CD14-positive monocyte (primary cell): ENCODE measurements around the gene MYO15B. TPM values are rescaled to one million over a fixed set of nuclear protein-coding genes. Genes with fewer than 3 reads are reported as not detected.

Experiments used
- DNase-seq, 3 donors: peaks; one replicate each; pipeline ENCODE4 v3.0.0-alpha.2; 2011 to 2022
- H2AFZ ChIP-seq: 2 replicates; pipeline ENCODE4 v1.6.0; 2012; ENCODE audit warnings: mild to moderate bottlenecking, low read depth, low read length, inconsistent platforms; ENCODE audit not compliant: insufficient read depth, poor library complexity, severe bottlenecking
- H3K27ac ChIP-seq, 2 donors: 1 replicate in 1 of 2; 2 replicates in 1 of 2; pipeline ENCODE4 v1.5.1; 2012 to 2013; ENCODE audit warnings: low read length in 2 of 2, control low read depth in 1 of 2, inconsistent platforms in 1 of 2, low read depth in 1 of 2, mild to moderate bottlenecking in 1 of 2
- H3K27me3 ChIP-seq, 2 donors: one replicate each; pipeline versions ENCODE4 v1.6.0 to v1.6.1; 2011 to 2013; ENCODE audit warnings: low read length in 2 of 2; ENCODE audit not compliant: control insufficient read depth in 2 of 2, insufficient read depth in 2 of 2
- H3K36me3 ChIP-seq, 2 donors: replicated peaks in 1 of 2; 1 replicate in 1 of 2; 2 replicates in 1 of 2; pipeline versions ENCODE4 v1.5.1 to v1.6.1; 2012 to 2013; ENCODE audit warnings: low read length in 2 of 2, control low read depth in 1 of 2, inconsistent platforms in 1 of 2, mild to moderate bottlenecking in 1 of 2; ENCODE audit not compliant: insufficient read depth in 2 of 2, control insufficient read depth in 1 of 2
- H3K4me1 ChIP-seq, 2 donors: 1 replicate in 1 of 2; 2 replicates in 1 of 2; pipeline versions ENCODE4 v1.5.1 to v1.6.1; 2012 to 2013; ENCODE audit warnings: low read length in 2 of 2, control low read depth in 1 of 2, inconsistent platforms in 1 of 2, mild to moderate bottlenecking in 1 of 2, moderate library complexity in 1 of 2; ENCODE audit not compliant: insufficient read depth in 2 of 2, control insufficient read depth in 1 of 2
- H3K4me2 ChIP-seq: replicated peaks from 2 replicates; pipeline ENCODE3; 2012; ENCODE audit warnings: low read length, moderate library complexity, mild to moderate bottlenecking; ENCODE audit not compliant: poor library complexity, severe bottlenecking; ENCODE audit errors: extremely low read depth
- H3K4me3 ChIP-seq, 3 experiments: fragments of 200-600 bp in 1 of 3; sonication (generic) in 1 of 3; replicated peaks in 1 of 3; 1 replicate in 2 of 3; 2 replicates in 1 of 3; pipeline ENCODE4 v1.5.1; 2011 to 2013; ENCODE audit warnings: low read length in 3 of 3, mild to moderate bottlenecking in 3 of 3, control low read depth in 2 of 3, low read depth in 2 of 3, inconsistent platforms in 1 of 3, moderate library complexity in 1 of 3
- H3K79me2 ChIP-seq: 2 replicates; pipeline ENCODE4 v1.6.0; 2012; ENCODE audit warnings: mild to moderate bottlenecking, control low read depth, inconsistent platforms, low read length, moderate library complexity; ENCODE audit not compliant: insufficient read depth
- H3K9ac ChIP-seq: 2 replicates; pipeline ENCODE4 v1.6.0; 2017; ENCODE audit warnings: low read length, mild to moderate bottlenecking; ENCODE audit not compliant: insufficient read depth, poor library complexity, severe bottlenecking
- H3K9me3 ChIP-seq, 2 donors: replicated peaks in 1 of 2; 1 replicate in 1 of 2; 2 replicates in 1 of 2; pipeline versions ENCODE4 v1.5.1 to v1.6.1; 2012 to 2013; ENCODE audit warnings: low read length in 2 of 2, control low read depth in 1 of 2; ENCODE audit not compliant: control insufficient read depth in 1 of 2, insufficient read depth in 1 of 2
- H4K20me1 ChIP-seq: 2 replicates; pipeline ENCODE4 v1.6.0; 2012; ENCODE audit warnings: mild to moderate bottlenecking, low read length, control low read depth, moderate library complexity; ENCODE audit not compliant: insufficient read depth
- H3K27ac Mint-ChIP-seq, 7 donors: one replicate each; pipeline ENCODE4 v1.8.0; 2020; ENCODE audit warnings: mild to moderate bottlenecking in 7 of 7, mixed read lengths in 7 of 7, moderate library complexity in 6 of 7, inconsistent platforms in 2 of 7
- H3K27me3 Mint-ChIP-seq, 3 donors: one replicate each; pipeline ENCODE4 v1.8.0; 2021 to 2022; ENCODE audit warnings: low read depth in 3 of 3, mild to moderate bottlenecking in 3 of 3, mixed read lengths in 3 of 3, moderate library complexity in 3 of 3, inconsistent platforms in 1 of 3
- H3K36me3 Mint-ChIP-seq, 2 donors: one replicate each; pipeline ENCODE4 v1.8.0; 2020; ENCODE audit warnings: mixed read lengths in 2 of 2, inconsistent platforms in 1 of 2, mild to moderate bottlenecking in 1 of 2
- H3K4me1 Mint-ChIP-seq: one replicate; pipeline ENCODE4 v1.8.0; 2020; ENCODE audit warnings: mild to moderate bottlenecking, mixed read lengths
- H3K4me3 Mint-ChIP-seq, 2 donors: one replicate each; pipeline ENCODE4 v1.8.0; 2020; ENCODE audit warnings: mild to moderate bottlenecking in 2 of 2, mixed read lengths in 2 of 2, moderate library complexity in 1 of 2
- H3K9me3 Mint-ChIP-seq, 7 donors: one replicate each; pipeline ENCODE4 v1.8.0; 2020 to 2022; ENCODE audit warnings: mixed read lengths in 7 of 7, mild to moderate bottlenecking in 6 of 7, moderate library complexity in 6 of 7, inconsistent platforms in 2 of 7
- CTCF ChIP-seq: fragments of 200-600 bp; IDR thresholded peaks from one replicate; pipeline ENCODE4 v1.8.0; 2022; ENCODE audit warnings: antibody characterized with exemption, mild to moderate bottlenecking
- WGBS: methylation state at CpG from one replicate; pipeline ENCODE4 v1.1.5; 2013; ENCODE audit warnings: missing lambda C conversion rate; ENCODE audit not compliant: insufficient coverage; 5-methylcytosine and 5-hydroxymethylcytosine counted together
- intact Hi-C, 2 donors: fragments of 100-400 bp; cut with micrococcal nuclease; formaldehyde crosslinking; loops; one replicate each; pipeline versions ENCODE4 v1.15.0 to v1.15.1; 2023
- polyA plus RNA-seq, 3 donors: library from polyadenylated mRNA; depleted of rRNA in 1 of 3; unstranded in 2 of 3; stranded (reverse) in 1 of 3; fragments of 300-500 nt in 2 of 3; fragments of >200 nt in 1 of 3; fragmentation: Illumina TruSeq in 2 of 3; gene quantifications; 1 replicate in 2 of 3; 2 replicates in 1 of 3; pipeline ENCODE4 v1.2.3, GENCODE V29; 2012 to 2021

MYO15B gene
- polyA plus RNA-seq, 3 donors: 0.17 to 596 (median 0.62) TPM

- H3K9me3 Mint-ChIP-seq: peaks cover 0 to 2% (median 0%) of the 10 kb centered on the region in 7 donors
Measured at GRCh38 chr17:75550139-75550465, 37.5 kb upstream of the MYO15B start.

GRCh38 chr17:75551266-75551665 lies 36.3 kb upstream of the MYO15B start:
- Histone ChIP-seq H3K9ac (no peak overlapping the region), H3K4me2 (no peak overlapping the region), H3K4me1 (no peaks in the 10 kb centered on the region), H3K36me3 (no peaks in the 10 kb centered on the region), H3K27ac (no peak overlapping the region), H2AFZ (no peak overlapping the region), H4K20me1 (no peaks in the 10 kb centered on the region), H3K27me3 (no peaks in the 10 kb centered on the region), H3K79me2 (no peaks in the 10 kb centered on the region), H3K4me3 (no peak overlapping the region), H3K9me3 (no peaks in the 10 kb centered on the region)
- WGBS: 98% methylated on average over 7 of the region's 7 CpGs
- intact Hi-C loops: no loop called here
- TF ChIP-seq CTCF: no peak
- Mint-ChIP-seq H3K27ac (no peak overlapping the region), H3K9me3 (peaks cover 0 to 4% (median 0%) of the 10 kb centered on the region in 7 donors), H3K27me3 (peaks cover 0 to 2% (median 1%) of the 10 kb centered on the region in 3 donors), H3K36me3 (no peaks in the 10 kb centered on the region), H3K4me3 (no peak overlapping the region), H3K4me1 (no peaks in the 10 kb centered on the region)
- no peak for DNase-seq

More at GRCh38 chr17:75550139-75550465, 37.5 kb upstream of the MYO15B start:
- H3K27me3 ChIP-seq: no peaks in the 10 kb centered on the region
- no peaks in the 10 kb centered on the region for H3K36me3 Mint-ChIP-seq
- DNase-seq: no peak
- intact Hi-C loops: no loop called here
- peaks cover 0 to 5% (median 0%) of the 10 kb centered on the region in 3 donors for H3K27me3 Mint-ChIP-seq
- H4K20me1 ChIP-seq: no peaks in the 10 kb centered on the region
- H3K9me3 ChIP-seq: no peaks in the 10 kb centered on the region
- no peaks in the 10 kb centered on the region for H3K79me2 ChIP-seq
- H3K4me1 ChIP-seq: no peaks in the 10 kb centered on the region
- no peak overlapping the region for H2AFZ ChIP-seq
- H3K27ac ChIP-seq: no peak overlapping the region
- no peaks in the 10 kb centered on the region for H3K36me3 ChIP-seq
- H3K4me1 Mint-ChIP-seq: no peaks in the 10 kb centered on the region
- TF ChIP-seq CTCF: no peak
- H3K4me3 ChIP-seq: no peak overlapping the region
- H3K27ac Mint-ChIP-seq: no peak overlapping the region
- H3K4me2 ChIP-seq: no peak overlapping the region
- H3K9ac ChIP-seq: no peak overlapping the region
- H3K4me3 Mint-ChIP-seq: no peak overlapping the region
- WGBS: 96% methylated on average over 4 of the region's 4 CpGs
